ENCODE data around the gene SCN2A.

GRCh38 chr2:165440367-165440766 is 201.2 kb downstream of the SCN2A start:
- TF ChIP-seq, protein P1, sequence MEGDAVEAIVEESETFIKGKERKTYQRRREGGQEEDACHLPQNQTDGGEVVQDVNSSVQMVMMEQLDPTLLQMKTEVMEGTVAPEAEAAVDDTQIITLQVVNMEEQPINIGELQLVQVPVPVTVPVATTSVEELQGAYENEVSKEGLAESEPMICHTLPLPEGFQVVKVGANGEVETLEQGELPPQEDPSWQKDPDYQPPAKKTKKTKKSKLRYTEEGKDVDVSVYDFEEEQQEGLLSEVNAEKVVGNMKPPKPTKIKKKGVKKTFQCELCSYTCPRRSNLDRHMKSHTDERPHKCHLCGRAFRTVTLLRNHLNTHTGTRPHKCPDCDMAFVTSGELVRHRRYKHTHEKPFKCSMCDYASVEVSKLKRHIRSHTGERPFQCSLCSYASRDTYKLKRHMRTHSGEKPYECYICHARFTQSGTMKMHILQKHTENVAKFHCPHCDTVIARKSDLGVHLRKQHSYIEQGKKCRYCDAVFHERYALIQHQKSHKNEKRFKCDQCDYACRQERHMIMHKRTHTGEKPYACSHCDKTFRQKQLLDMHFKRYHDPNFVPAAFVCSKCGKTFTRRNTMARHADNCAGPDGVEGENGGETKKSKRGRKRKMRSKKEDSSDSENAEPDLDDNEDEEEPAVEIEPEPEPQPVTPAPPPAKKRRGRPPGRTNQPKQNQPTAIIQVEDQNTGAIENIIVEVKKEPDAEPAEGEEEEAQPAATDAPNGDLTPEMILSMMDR (IDR thresholded peaks at IDR 0.05) = no peak
- no peak for TF ChIP-seq POLR2A (IDR thresholded peaks at IDR 0.05)

Data from body of pancreas (tissue), 4 donors.